K562 (cell line): Measurements from ENCODE around the gene BMF. TPM values are rescaled to one million over a fixed set of nuclear protein-coding genes. Genes with fewer than 3 reads are reported as not detected.

Experiments used
- CHD7 ChIP-seq: fragments of 200-600 bp; sonication (generic); IDR thresholded peaks from one replicate; pipeline ENCODE4 v1.6.1; 2012; ENCODE audit warnings: mild to moderate bottlenecking, low read depth, low read length, inconsistent platforms
- CXXC5 ChIP-seq: fragments of 250-450 bp; sonication (Bioruptor Pico); IDR thresholded peaks from 2 replicates; pipeline ENCODE4 v1.8.0; 2022; ENCODE audit warnings: inconsistent platforms, mild to moderate bottlenecking, moderate library complexity
- MITF ChIP-seq: IDR thresholded peaks from 2 replicates; pipeline ENCODE4 v1.6.1; 2014; ENCODE audit warnings: antibody characterized with exemption
- NCOA2 ChIP-seq, 2 experiments: fragments of 450-650 bp; IDR thresholded peaks; 2 replicates each; pipeline ENCODE4 v1.6.1; 2018; ENCODE audit warnings: mild to moderate bottlenecking in 2 of 2, moderate library complexity in 1 of 2; ENCODE audit not compliant: partially characterized antibody in 2 of 2
- NR3C1 ChIP-seq: sonication (generic); formaldehyde crosslinking; IDR thresholded peaks from 2 replicates; pipeline ENCODE4 v1.8.1; 2022; ENCODE audit warnings: missing genetic modification reagents
- RCOR1 ChIP-seq, 2 experiments: IDR thresholded peaks; 2 replicates each; pipeline ENCODE4 v1.6.1; 2012; ENCODE audit warnings: low read depth in 2 of 2, low read length in 2 of 2, borderline replicate concordance in 1 of 2, improper control_type of control experiment in 1 of 2
- SMAD3 ChIP-seq: fragments of 450-650 bp; formaldehyde crosslinking; conservative IDR thresholded peaks from 2 replicates; pipeline ENCODE4 v1.4.0; 2020; ENCODE audit warnings: mild to moderate bottlenecking
- SMAD4 ChIP-seq: fragments of 250-450 bp; sonication (Bioruptor Pico); conservative IDR thresholded peaks from 2 replicates; pipeline ENCODE4 v1.8.0; 2021; ENCODE audit warnings: inconsistent platforms, mild to moderate bottlenecking, moderate library complexity
- SMARCC2 ChIP-seq: fragments of 450-650 bp; IDR thresholded peaks from 2 replicates; pipeline ENCODE4 v1.6.1; 2017; ENCODE audit warnings: antibody characterized with exemption, moderate library complexity, mild to moderate bottlenecking, low read depth
- ZNF140 ChIP-seq: fragments of 250-450 bp; sonication (Bioruptor Pico); IDR thresholded peaks from 2 replicates; pipeline ENCODE4 v1.8.0; 2021; ENCODE audit warnings: moderate library complexity, mild to moderate bottlenecking, inconsistent platforms
- ZNF224 ChIP-seq: sonication (generic); formaldehyde crosslinking; IDR thresholded peaks from 2 replicates; pipeline ENCODE4 v1.8.0; 2022; ENCODE audit warnings: mild to moderate bottlenecking, missing genetic modification reagents
- ZNF764 ChIP-seq: fragments of 250-450 bp; sonication (Bioruptor Pico); IDR thresholded peaks from 2 replicates; pipeline ENCODE4 v1.4.0; 2020; ENCODE audit warnings: low read depth, mild to moderate bottlenecking, moderate library complexity
- polyA plus RNA-seq, 8 experiments: library from polyadenylated mRNA; depleted of rRNA in 4 of 8; stranded (reverse) in 5 of 8; unstranded in 3 of 8; fragments of >200 nt; fragmentation: Nextera tagmentation in 2 of 8; fragmentation: Illumina TruSeq in 1 of 8; extraction: Ambion mirVana in 2 of 8; extraction: Trizol in 1 of 8; gene quantifications; 2 replicates each; pipeline versions ENCODE4 v1.2.1 to v1.2.3, GENCODE V29; 2011 to 2014; ENCODE audit warnings: inconsistent platforms in 1 of 8, missing spikeins in 1 of 8
- total RNA-seq, 7 experiments: library from RNA; depleted of rRNA in 6 of 7; stranded (reverse); fragments of >200 nt in 6 of 7; fragmentation: Illumina TruSeq in 2 of 7; extraction: Trizol in 2 of 7; gene quantifications; 2 replicates each; pipeline versions ENCODE4 v1.2.1 to v1.2.3, GENCODE V29; 2011 to 2021; ENCODE audit warnings: low replicate concordance in 1 of 7
- TF ChIP-seq, protein P1 (sequence below): fragments of 250-450 bp; sonication (Bioruptor Pico); IDR thresholded peaks from 2 replicates; pipeline ENCODE4 v1.5.0; 2021

Gene BMF
- total and polyA plus RNA-seq, 9 of the 15 experiments (the other 6 are each of a cell fraction or from before 2014, with no cell fraction given) = 0.25 to 0.91 (median 0.59) TPM; not detected in 2

GRCh38 chr15:40106203-40107161 is 2.2 kb downstream of the BMF start (continued):
- TF ChIP-seq, protein P1, sequence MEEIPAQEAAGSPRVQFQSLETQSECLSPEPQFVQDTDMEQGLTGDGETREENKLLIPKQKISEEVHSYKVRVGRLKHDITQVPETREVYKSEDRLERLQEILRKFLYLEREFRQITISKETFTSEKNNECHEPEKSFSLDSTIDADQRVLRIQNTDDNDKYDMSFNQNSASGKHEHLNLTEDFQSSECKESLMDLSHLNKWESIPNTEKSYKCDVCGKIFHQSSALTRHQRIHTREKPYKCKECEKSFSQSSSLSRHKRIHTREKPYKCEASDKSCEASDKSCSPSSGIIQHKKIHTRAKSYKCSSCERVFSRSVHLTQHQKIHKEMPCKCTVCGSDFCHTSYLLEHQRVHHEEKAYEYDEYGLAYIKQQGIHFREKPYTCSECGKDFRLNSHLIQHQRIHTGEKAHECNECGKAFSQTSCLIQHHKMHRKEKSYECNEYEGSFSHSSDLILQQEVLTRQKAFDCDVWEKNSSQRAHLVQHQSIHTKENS = no peak
- no peak for TF ChIP-seq SMARCC2
- peak; percentile 33; the same call in 1 of the 2 replicates for TF ChIP-seq CXXC5 (CRISPR knock-in tag)
- no peak for TF ChIP-seq MITF
- TF ChIP-seq NCOA2 (IDR thresholded peaks at IDR 0.05; ENCODE audit: partially characterized antibody in 2 of 2) = no peak
- TF ChIP-seq ZNF224 (CRISPR knock-in tag) = no peak
- no peak for TF ChIP-seq ZNF140
- peak in 1 of 2 experiments; percentile 77; a peak in 2 of 4 replicates for TF ChIP-seq RCOR1 (IDR thresholded peaks at IDR 0.05; ENCODE audit: borderline replicate concordance in 1 of 2, low read depth in 2 of 2, low read length in 2 of 2)
- TF ChIP-seq CHD7 = no peak
- no peak for TF ChIP-seq SMAD3
- TF ChIP-seq NR3C1 (CRISPR knock-in tag) = no peak
- peak; percentile 76; the same call in 1 of the 2 replicates for TF ChIP-seq SMAD4
- TF ChIP-seq ZNF764 = no peak
